HG03280 (cell line): ENCODE results near the gene C1orf226.
"Not testable (repeated sequence)": the region's sequence is repeated elsewhere in the genome, so short reads cannot be mapped to it uniquely, and the experiment has no call there.

Experiments
- ATAC-seq: cut with Tn5 transposase; IDR thresholded peaks from one replicate; pipeline ENCODE4 v1.9.1; 2021; ENCODE audit warnings: mild to moderate bottlenecking, moderate library complexity; ENCODE audit not compliant: unreplicated experiment

C1orf226 gene

DNA sequence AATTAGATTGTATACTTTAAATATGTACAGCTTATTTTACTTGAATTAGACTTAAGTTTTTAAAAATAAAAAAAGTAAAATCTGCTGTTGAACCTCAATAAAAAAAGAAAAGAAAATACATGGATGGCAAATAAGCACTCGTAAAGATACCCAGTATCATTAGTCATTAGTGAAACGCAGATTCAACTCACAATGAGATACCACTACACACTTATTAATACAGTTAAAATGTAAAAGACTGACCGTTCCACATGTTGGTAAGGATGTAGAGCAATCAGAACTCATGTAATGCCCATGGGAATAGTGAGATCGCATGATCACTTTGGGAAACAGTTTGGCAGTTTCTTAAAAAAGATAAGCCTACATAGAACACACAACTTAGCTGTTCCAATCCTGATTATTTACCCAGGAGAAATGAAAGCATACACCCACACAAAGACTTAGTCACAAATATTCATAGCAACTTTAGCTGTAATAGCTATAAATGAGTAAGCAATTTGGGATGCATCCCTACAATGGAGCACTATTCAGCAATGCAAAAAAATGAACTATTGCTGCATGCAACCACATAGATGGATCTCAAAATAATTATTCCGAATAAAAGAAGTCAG lies 23.1 kb downstream of the C1orf226 start:
- no peak for ATAC-seq

DNA sequence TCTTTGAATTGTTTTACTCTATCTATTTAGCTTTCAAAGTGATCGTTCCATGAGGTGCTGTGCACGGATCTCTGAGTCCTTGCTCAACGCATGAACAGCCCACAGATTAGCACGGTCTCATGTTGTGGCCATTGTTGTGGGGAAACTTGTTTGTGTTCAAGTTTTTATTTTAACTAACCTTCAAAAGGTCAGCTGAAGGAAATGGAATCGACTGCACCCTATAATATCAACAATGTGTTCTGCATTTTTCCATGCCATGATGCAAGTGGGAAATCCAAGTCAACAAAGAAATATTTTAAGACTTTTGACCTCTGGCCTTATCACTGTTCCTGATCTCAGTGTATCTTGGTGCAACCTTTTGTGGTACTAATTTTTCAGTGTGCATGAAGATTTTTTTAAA lies 24.3 kb downstream of the C1orf226 start:
- no peak for ATAC-seq

DNA sequence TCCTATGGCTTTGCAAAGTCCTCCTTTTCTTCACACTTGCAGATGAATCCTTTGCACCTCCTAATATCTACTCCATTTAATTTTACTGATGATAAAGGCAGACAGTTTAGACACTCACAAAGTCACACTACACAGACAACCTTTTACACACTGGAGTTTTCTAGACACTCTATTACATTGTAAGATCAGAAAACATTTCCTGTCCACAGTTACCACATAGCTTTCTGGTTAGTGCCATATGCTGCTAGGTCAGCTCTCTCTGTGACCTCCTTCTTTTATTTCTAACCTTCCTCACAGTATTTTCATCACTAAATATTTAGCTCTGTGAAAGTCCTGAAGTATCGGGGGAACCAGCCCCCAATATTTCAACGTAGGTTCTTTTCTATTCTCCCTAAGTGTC lies 25.3 kb downstream of the C1orf226 start:
- no peak for ATAC-seq

DNA sequence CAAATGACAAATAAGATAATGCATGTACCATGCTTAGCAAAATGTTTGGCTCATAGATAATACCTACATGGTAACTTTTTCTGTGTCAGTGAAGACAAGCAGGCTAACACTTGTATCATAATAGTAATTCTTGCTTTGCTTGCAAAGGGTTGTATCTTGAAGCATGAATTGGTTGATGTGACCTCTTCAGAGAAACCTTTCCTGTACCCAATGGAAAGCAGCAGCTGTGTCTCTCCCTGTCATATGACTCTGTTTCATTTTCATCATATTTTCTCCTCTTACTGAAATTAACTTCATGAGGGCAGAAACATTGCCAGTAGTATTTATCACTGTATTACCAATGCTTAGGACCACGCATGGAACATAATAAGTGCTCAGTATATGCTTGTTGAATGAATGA lies 26.0 kb downstream of the C1orf226 start:
- no peak for ATAC-seq

DNA sequence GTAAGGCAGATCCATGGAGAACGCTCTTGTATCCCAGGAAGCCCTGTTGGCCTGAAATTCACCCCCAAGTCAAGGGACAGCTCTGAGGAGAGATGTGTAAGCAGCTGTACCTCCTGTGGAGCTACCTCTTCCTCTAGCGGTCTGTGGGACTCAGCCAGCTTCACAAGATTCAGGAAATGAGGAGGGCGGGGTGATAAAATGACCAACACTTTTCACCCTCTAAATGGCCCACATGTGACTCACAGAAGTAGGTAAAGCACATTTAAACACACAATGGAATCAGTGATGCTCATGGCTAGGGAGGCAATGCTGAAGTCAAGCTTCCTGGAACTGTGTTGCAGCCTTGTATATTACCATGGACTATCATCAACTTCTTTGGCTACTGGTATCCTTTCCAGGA lies 30.5 kb downstream of the C1orf226 start, which contains the start of gene SH2D1B:
Gene SH2D1B, minus strand, starts transcription at position 135 of the 400 bp plus-strand sequence. Its CDS starts 120 bp downstream, at position 15.
- no peak for ATAC-seq

DNA sequence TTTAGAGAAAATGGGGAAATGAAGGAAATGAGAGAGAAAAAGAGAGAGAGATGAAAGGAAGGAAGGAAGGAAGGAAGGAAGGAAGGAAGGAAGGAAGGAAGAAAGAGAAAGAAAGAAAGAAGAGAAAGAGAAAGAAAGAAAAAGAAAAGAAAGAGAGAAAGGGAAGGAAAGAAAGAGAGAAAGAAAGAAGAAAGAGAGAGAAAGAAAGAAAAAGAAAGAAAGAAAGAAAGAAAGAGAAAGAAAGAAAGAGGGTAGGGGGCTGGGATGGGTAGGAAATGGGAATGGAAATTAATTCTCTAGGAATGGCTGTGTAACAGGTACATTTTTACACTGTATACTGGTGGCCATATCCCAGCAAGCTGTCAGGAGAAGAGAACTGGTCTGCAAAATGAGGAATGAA lies 34.7 kb downstream of the C1orf226 start:
- ATAC-seq = no peak

DNA sequence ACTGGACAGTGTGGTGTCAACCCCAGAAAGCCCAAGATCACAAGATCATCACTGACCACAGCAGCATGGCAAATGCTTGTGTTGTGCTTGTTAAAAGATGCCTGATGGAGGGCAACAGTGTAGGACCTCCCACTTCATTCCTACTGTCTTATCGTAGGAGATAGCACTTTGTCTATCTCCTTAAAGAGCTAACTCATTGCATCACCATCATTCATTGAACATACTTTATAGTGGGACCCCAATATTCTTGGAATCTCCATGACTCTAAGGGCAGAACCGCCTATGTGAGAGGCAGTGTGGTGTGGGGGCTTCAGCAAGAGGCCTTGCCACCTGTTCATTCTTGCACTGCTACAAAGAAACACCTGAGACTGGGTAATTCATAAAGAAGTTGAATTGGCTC lies 35.4 kb downstream of the C1orf226 start:
- ATAC-seq = no peak

DNA sequence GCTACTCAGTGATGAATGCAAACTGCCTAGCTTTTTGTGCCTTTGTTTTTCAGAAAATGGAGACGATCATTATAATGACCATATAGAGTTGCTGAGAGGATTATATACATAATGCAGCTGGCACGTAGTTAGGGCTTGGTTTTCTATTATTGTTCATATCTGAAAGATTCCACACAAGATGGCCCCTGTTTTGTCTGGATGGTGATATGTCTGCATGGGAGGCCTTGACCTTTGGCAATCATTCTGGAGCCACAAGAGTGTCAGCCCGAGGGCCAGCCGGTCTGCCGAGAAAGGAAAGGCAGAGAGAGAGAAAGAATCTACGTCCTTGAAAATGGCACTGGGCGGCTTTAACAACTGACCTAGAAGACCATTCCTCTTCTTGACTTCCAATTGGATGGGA lies 36.1 kb downstream of the C1orf226 start:
- no peak for ATAC-seq

DNA sequence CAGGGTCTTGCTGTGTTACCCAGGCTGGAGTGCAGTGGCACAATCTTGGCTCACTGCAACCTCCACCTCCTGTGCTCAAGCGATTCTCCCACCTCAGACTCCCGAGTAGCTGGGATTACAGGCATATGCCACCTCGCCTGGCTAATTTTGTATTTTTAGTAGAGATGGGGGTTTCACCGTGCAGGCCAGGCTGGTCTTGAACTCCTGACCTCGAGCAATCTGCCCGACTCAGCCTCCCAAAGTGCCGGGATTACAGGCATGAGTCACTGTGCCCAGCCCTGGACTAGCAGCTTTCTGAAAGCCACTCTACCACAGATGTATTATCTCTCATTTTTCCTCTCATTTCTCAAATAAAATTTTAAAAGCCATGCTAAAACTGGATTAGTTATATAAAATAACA lies 37.1 kb downstream of the C1orf226 start:
- ATAC-seq = not testable (repeated sequence)

DNA sequence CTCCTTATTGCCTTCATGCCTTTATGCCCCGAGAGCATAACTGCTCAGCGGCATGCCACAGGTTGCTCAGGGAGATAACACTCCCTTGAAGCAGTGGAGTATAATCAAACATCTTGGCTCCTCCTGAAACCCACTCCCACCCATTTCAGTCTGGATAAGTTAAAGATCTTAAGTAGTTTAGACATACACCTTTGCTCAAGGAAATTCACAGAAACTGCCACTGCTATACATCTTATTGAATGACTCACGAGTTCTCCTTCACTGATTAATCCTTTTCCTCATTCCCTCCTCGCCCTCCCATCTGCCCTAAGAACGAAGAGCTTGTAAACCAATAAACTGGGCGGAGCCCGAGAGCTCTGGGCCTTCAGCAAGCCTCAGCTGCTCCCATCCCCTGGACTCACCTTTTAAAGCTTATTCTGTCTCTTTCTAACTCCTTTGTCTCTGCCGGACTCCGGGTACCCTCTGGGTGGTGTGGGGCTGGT lies 38.0 kb downstream of the C1orf226 start:
- ATAC-seq = not testable (repeated sequence)

DNA sequence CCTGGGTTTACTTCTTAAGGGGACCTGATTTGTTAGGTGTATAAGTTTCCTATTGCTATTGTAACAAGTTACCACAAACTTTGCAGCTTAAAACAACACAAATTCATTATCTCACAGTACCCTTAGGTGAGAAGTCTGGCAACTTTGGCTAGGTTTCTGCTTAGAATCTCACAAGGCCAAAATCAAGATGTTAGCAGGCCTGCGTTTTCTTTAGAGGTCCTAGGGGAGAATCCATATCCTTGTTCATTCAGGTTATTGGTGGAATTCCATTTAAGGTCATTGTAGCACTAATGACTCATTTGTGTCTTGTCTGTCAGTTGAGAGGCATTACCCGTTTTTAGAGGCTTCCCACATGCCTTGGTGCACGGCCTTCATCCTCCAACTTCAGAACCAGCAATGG lies 38.6 kb downstream of the C1orf226 start:
- ATAC-seq = no peak

DNA sequence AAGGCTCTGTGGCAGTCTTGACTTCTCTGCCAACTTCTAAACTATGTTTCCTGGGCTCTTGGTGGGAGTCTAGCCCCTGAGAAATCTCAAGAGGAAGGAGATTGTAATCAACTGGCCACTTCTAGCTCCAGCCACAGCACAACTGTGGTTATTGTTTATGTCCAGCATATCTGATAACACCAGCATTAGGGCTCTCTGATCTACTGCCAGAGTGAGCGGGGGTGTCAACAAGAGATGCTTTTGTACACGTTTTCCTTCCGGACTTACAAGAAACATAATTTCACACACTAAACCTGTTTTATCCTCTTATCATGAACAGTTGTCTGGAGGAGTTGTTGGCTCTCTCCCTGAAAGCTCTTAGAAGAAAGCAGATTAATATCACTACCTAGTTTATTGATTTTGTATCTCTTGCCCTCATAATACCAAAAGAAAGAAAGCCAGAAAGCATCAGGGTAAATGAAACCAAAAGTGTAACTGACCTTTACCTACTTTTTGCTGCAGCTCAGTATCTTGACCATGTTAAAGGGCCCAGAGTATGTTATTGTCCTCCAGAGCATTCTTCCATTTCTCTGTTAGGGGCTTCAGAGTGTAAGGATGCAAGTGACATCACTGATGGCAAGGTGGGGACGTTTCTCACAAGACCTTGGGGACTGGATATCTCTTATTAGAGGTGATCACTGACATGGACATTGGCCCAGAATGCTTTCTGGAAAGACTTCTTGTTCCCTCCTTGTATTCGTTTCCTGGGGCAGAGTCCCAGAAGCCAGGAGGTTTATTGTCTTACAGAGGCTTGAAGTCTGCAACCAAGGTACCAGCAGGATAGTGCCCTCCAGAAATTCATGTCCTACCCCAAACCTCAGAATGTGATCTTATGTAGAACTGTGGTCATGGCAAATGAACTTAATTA lies 40.0 kb downstream of the C1orf226 start:
- ATAC-seq = no peak

DNA sequence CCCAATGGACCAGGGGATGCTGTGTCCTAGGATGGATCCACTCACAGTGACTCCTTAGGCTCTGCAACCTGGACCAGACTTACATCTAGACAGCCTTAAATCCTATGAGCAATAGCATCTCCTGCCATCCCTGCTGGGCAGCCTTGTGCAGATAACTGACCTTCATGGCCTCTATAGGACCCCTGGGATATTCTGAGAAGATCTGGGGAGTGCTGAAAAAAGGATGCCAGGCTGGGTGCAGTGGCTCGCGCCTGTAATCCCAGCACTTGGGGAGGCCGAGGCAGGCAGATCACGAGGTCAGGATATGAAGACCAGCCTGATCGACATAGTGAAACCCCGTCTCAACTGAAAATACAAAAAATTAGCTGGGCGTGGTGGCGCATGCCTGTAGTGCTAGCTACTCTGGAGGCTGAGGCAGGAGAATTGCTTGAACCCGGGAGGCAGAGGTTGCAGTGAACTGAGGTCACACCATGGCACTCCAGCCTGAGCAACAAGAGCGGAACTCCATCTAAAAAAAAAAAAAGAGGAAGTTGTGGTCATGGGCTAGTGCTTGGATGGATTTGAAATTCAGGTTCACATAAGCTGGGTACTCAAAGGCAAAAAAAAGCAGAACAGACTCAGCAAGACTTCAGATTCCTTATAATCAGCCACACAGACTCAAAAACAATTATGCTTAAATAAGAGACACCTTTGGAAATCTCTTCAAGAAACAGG lies 41.3 kb downstream of the C1orf226 start:
- ATAC-seq = no peak

DNA sequence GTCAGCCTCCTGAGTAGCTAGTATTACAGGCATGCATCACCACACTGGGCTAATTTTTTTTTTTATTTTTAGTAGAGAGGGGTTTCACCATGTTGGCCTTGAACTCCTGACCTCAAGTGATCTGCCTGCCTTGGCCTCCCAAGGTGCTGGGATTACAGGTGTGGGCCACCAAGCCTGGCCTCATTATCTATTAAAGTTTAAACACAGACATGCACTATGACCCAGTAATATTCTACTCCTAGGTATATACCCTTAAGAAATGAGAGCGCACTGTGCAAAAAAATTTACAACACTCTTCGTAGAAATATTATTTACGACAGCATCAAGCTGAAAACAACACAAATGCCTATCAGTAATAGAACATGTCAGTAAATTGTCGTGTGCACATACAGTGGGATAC lies 49.1 kb downstream of the C1orf226 start:
- no peak for ATAC-seq

DNA sequence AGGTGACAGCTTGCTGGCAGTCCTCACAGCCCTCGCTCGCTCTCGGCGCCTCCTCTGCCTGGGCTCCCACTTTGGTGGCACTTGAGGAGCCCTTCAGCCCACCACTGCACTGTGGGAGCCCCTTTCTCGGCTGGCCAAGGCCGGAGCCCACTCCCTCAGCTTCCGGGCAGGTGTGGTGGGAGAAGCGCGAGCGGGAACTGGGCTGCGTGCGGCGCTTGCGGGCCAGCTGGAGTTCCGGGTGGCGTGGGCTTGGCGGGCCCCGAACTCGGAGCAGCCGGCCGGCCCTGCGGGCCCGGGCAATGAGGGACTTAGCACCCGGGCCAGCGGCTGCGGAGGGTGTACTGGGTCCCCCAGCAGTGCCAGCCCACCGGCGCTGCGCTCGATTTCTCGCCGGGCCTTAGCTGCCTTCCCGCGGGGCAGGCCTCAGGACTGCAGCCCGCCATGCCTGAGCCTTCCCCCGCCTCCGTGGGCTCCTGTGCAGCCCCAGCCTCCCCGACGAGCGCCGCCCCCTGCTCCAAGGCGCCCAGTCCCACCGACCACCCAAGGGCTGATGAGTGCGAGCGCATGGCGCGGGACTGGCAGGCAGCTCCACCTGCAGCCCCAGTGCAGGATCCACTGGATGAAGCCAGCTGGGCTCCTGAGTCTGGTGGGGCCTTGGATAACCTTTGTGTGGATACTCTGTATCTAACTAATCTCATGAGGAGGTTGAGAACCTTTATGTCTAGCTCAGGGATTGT lies 51.6 kb downstream of the C1orf226 start:
- ATAC-seq = not testable (repeated sequence)
